HG02884 (cell line): Measurements from ENCODE around the gene ANO8.
"Not testable (repeated sequence)": the region's sequence is repeated elsewhere in the genome, so short reads cannot be mapped to it uniquely, and the experiment has no call there.

Source experiments
- ATAC-seq: cut with Tn5 transposase; IDR thresholded peaks from one replicate; pipeline ENCODE4 v1.9.1; 2021; ENCODE audit warnings: mild to moderate bottlenecking, moderate library complexity; ENCODE audit not compliant: unreplicated experiment

Gene ANO8

GRCh38 chr19:17334414-17335409 lies at the start of gene ANO8:
Gene ANO8 (minus strand): TSS chr19:17334855. CDS start chr19:17334670, 185 bp downstream.
- no peak for ATAC-seq

- ATAC-seq, result no peak
These were observed 45.9 kb upstream of the ANO8 start for GRCh38 chr19:17380426-17381138.

GRCh38 chr19:17379221-17379631 lies 44.6 kb upstream of the ANO8 start:
- ATAC-seq, result no peak

GRCh38 chr19:17378271-17378670 lies 43.6 kb upstream of the ANO8 start:
- ATAC-seq, result no peak

- ATAC-seq, result no peak
These were observed 42.4 kb upstream of the ANO8 start, which contains the start of gene PLVAP for GRCh38 chr19:17376935-17377600. Gene PLVAP (minus strand): TSS chr19:17377342. CDS start chr19:17377288, 54 bp downstream.

GRCh38 chr19:17370026-17370587 lies 35.5 kb upstream of the ANO8 start:
- ATAC-seq, result peak; percentile 70

GRCh38 chr19:17365361-17365760 lies 30.7 kb upstream of the ANO8 start:
- ATAC-seq, result no peak

GRCh38 chr19:17363852-17364605 lies 29.4 kb upstream of the ANO8 start:
- not testable (repeated sequence) for ATAC-seq

- ATAC-seq, result no peak
These were observed 25.5 kb upstream of the ANO8 start for GRCh38 chr19:17359905-17360800.

GRCh38 chr19:17358395-17358794 lies 23.7 kb upstream of the ANO8 start:
- no peak for ATAC-seq

GRCh38 chr19:17357724-17358123 lies 23.1 kb upstream of the ANO8 start:
- no peak for ATAC-seq

GRCh38 chr19:17357078-17357666 lies 22.5 kb upstream of the ANO8 start:
- no peak for ATAC-seq

GRCh38 chr19:17353386-17353785 lies 18.7 kb upstream of the ANO8 start:
- no peak for ATAC-seq

GRCh38 chr19:17352608-17353280 lies 18.1 kb upstream of the ANO8 start:
- ATAC-seq, result no peak

GRCh38 chr19:17351815-17352435 lies 17.3 kb upstream of the ANO8 start:
- ATAC-seq, result no peak

GRCh38 chr19:17348700-17349099 lies 14.0 kb upstream of the ANO8 start:
- no peak for ATAC-seq

- no peak for ATAC-seq
These were observed 13.2 kb upstream of the ANO8 start for GRCh38 chr19:17347877-17348276.

GRCh38 chr19:17347361-17347760 lies 12.7 kb upstream of the ANO8 start:
- ATAC-seq, result no peak
